Neural progenitor cell (in vitro differentiated cells): ENCODE measurements around the gene DSC3.

Experiments
- EZH2 ChIP-seq: fragments of 200-600 bp; sonication (generic); IDR thresholded peaks from 2 replicates; pipeline ENCODE4 v1.6.1; 2017; ENCODE audit warnings: antibody characterized with exemption, mild to moderate bottlenecking, moderate library complexity
- TF ChIP-seq, protein P1 (sequence below): fragments of 200-600 bp; sonication (generic); IDR thresholded peaks from 2 replicates; pipeline ENCODE4 v1.5.1; 2017; ENCODE audit warnings: antibody characterized with exemption, mild to moderate bottlenecking

DNA sequence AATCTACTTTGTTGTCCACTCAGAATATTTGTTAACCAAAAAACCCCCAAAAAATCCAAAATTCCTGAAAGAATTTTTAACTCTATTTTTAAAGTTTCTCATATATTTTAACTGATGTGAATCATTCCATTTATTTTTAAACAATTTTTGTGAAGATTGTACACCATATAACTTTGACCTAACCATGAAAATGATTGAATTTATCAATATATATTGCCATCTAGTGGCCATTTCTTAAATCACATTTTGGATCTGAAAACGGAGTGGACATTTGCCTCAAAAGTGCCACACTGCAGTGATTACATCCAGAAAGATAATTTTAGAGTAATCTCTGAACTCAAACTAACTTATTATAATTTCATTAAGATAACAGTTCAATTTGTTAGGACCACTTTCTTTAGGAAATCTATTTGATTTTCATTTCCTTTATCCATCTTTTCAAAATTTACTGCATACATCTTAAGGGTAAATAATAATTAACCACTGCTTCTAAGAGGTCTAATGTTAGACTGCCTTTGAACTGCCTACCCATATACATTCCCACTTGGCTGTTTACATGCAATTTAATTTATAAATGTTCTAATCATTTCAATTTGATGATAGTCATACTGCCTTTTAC is 71.1 kb downstream of the DSC3 start:
- TF ChIP-seq, protein P1, sequence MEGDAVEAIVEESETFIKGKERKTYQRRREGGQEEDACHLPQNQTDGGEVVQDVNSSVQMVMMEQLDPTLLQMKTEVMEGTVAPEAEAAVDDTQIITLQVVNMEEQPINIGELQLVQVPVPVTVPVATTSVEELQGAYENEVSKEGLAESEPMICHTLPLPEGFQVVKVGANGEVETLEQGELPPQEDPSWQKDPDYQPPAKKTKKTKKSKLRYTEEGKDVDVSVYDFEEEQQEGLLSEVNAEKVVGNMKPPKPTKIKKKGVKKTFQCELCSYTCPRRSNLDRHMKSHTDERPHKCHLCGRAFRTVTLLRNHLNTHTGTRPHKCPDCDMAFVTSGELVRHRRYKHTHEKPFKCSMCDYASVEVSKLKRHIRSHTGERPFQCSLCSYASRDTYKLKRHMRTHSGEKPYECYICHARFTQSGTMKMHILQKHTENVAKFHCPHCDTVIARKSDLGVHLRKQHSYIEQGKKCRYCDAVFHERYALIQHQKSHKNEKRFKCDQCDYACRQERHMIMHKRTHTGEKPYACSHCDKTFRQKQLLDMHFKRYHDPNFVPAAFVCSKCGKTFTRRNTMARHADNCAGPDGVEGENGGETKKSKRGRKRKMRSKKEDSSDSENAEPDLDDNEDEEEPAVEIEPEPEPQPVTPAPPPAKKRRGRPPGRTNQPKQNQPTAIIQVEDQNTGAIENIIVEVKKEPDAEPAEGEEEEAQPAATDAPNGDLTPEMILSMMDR = peak; percentile 78
- no peak for TF ChIP-seq EZH2
